Stomach (tissue), 9 donors: Measurements from ENCODE around the gene KMT2E. TPM values are rescaled to one million over a fixed set of nuclear protein-coding genes. Genes with fewer than 3 reads are reported as not detected.

ENCODE experiments used
- DNase-seq, 2 donors: peaks; one replicate each; pipeline versions ENCODE4 v3.0.0 to v3.0.0-alpha.2; 2013 to 2019
- H3K27ac ChIP-seq, 5 donors: fragments of 200-600 bp in 4 of 5; sonication (generic) in 4 of 5; one replicate each; pipeline ENCODE4 v1.5.1; 2013 to 2019; ENCODE audit warnings: mild to moderate bottlenecking in 1 of 5, moderate library complexity in 1 of 5
- H3K27me3 ChIP-seq, 3 donors: fragments of 200-600 bp; sonication (generic); one replicate each; pipeline ENCODE4 v1.5.1; 2017 to 2019; ENCODE audit warnings: mixed run types in 1 of 3
- H3K36me3 ChIP-seq, 4 donors: fragments of 200-600 bp; sonication (generic); 1 replicate in 3 of 4; 2 replicates in 1 of 4; pipeline ENCODE4 v1.5.1; 2016 to 2019
- H3K4me1 ChIP-seq, 4 donors: fragments of 200-600 bp; sonication (generic); one replicate each; pipeline ENCODE4 v1.5.1; 2016 to 2019
- H3K4me3 ChIP-seq, 4 donors: fragments of 200-600 bp; sonication (generic) in 3 of 4; one replicate each; pipeline ENCODE4 v1.5.1; 2016 to 2019; ENCODE audit warnings: mild to moderate bottlenecking in 1 of 4
- H3K9me3 ChIP-seq, 4 donors: fragments of 200-600 bp; sonication (generic); one replicate each; pipeline ENCODE4 v1.5.1; 2016 to 2019
- CTCF ChIP-seq, 7 experiments: fragments of 450-650 bp in 4 of 7; fragments of 200-600 bp in 3 of 7; sonication (generic) in 3 of 7; IDR thresholded peaks; one replicate each; pipeline ENCODE4 v1.5.1; 2016 to 2019; ENCODE audit warnings: antibody characterized with exemption in 7 of 7, control low read depth in 2 of 7, mild to moderate bottlenecking in 1 of 7
- EP300 ChIP-seq: sonication (generic); formaldehyde crosslinking; IDR thresholded peaks from one replicate; pipeline ENCODE4 v1.6.1; 2017; ENCODE audit warnings: antibody characterized with exemption
- POLR2A ChIP-seq, 4 donors: fragments of 450-650 bp; IDR thresholded peaks; one replicate each; pipeline ENCODE4 v1.6.1; 2016; ENCODE audit warnings: antibody characterized with exemption in 4 of 4, control low read depth in 2 of 4, mild to moderate bottlenecking in 1 of 4, moderate library complexity in 1 of 4
- POLR2AphosphoS5 ChIP-seq, 3 donors: sonication (generic); formaldehyde crosslinking; IDR thresholded peaks; one replicate each; pipeline ENCODE4 v1.6.1; 2016; ENCODE audit warnings: antibody characterized with exemption in 3 of 3
- WGBS, 5 donors: extraction: QIAGEN DNeasy Blood & Tissue Kit in 3 of 5; methylation state at CpG; one replicate each; pipeline versions ENCODE4 v1.1.5 to v1.1.7; 2013 to 2018; 5-methylcytosine and 5-hydroxymethylcytosine counted together
- intact Hi-C: fragments of 100-400 bp; cut with DNase I; formaldehyde crosslinking; loops from one replicate; pipeline ENCODE4 v1.15.1; 2023; ENCODE audit warnings: low total_unique reads
- polyA plus RNA-seq, 3 donors: library from polyadenylated mRNA; stranded (reverse); fragments of 200-250 nt; gene quantifications; one replicate each; pipeline ENCODE4 v1.2.3, GENCODE V29; 2013
- total RNA-seq, 5 donors: library from RNA; depleted of rRNA; stranded (reverse); fragments of >200 nt; gene quantifications; one replicate each; pipeline versions ENCODE4 v1.1.0 to v1.2.3, GENCODE V29; 2014 to 2016
- donor health status: healthy with polysubstance abuse.
- donor health status: Bipolar disorder and iron deficiency.
- donor health status: healthy.

The KMT2E gene
- total and polyA plus RNA-seq, 8 donors, result 9.4 to 330 (median 67.7) TPM

- Histone ChIP-seq H3K36me3 (peaks cover 10 to 79% (median 52%) of the 10 kb centered on the region in 4 donors), H3K27me3 (no peaks in the 10 kb centered on the region), H3K4me3 (no peak overlapping the region), H3K27ac (no peak overlapping the region), H3K4me1 (peaks cover 0 to 14% (median 5%) of the 10 kb centered on the region in 4 donors), H3K9me3 (no peaks in the 10 kb centered on the region)
- intact Hi-C loops, result no loop called here
- WGBS, 5 donors, result 87 to 93% (median 90%) methylated on average over 4 of the region's 4 CpGs
- no peak for DNase-seq
- no peak for TF ChIP-seq EP300
- TF ChIP-seq CTCF (IDR thresholded peaks at IDR 0.05), result no peak
- TF ChIP-seq POLR2A (IDR thresholded peaks at IDR 0.05), result no peak
- no peak for TF ChIP-seq POLR2AphosphoS5 (IDR thresholded peaks at IDR 0.05)
Observed at GRCh38 chr7:105137898-105138297, 123.9 kb downstream of the KMT2E start.

- Histone ChIP-seq H3K27ac (no peak overlapping the region), H3K4me1 (peaks cover 0 to 14% (median 3%) of the 10 kb centered on the region in 4 donors), H3K27me3 (no peaks in the 10 kb centered on the region), H3K36me3 (peaks cover 10 to 77% (median 55%) of the 10 kb centered on the region in 4 donors), H3K4me3 (no peak overlapping the region), H3K9me3 (no peaks in the 10 kb centered on the region)
- DNase-seq, result no peak
- intact Hi-C loops, result no loop called here
- TF ChIP-seq EP300, result no peak
- TF ChIP-seq CTCF (IDR thresholded peaks at IDR 0.05), result no peak
- TF ChIP-seq POLR2A (IDR thresholded peaks at IDR 0.05), result no peak
- TF ChIP-seq POLR2AphosphoS5 (IDR thresholded peaks at IDR 0.05), result no peak
Observed at GRCh38 chr7:105139381-105139780, 125.4 kb downstream of the KMT2E start.

- DNase-seq, result peak in 1 of 2 donors; percentile 68
- intact Hi-C loops, result no loop called here
- no peaks in the 10 kb centered on the region for H3K9me3 ChIP-seq
- WGBS, 5 donors, result 63 to 76% (median 72%) methylated on average over 6 of the region's 6 CpGs
- H3K27ac ChIP-seq, result no peak overlapping the region
- no peak for TF ChIP-seq CTCF (IDR thresholded peaks at IDR 0.05)
- no peak for TF ChIP-seq POLR2AphosphoS5 (IDR thresholded peaks at IDR 0.05)
- TF ChIP-seq EP300, result no peak
- no peak for TF ChIP-seq POLR2A (IDR thresholded peaks at IDR 0.05)
- peaks cover 10 to 90% (median 65%) of the 10 kb centered on the region in 4 donors for H3K36me3 ChIP-seq
- peaks cover 0 to 14% (median 4%) of the 10 kb centered on the region in 4 donors for H3K4me1 ChIP-seq
- H3K27me3 ChIP-seq, result no peaks in the 10 kb centered on the region
- no peak overlapping the region for H3K4me3 ChIP-seq
Observed at GRCh38 chr7:105141068-105141467, 127.1 kb downstream of the KMT2E start.

GRCh38 chr7:105149827-105150226, 135.8 kb downstream of the KMT2E start:
- TF ChIP-seq POLR2A (IDR thresholded peaks at IDR 0.05) (no peak), CTCF (IDR thresholded peaks at IDR 0.05) (no peak), EP300 (no peak), POLR2AphosphoS5 (IDR thresholded peaks at IDR 0.05) (no peak)
- H3K9me3 ChIP-seq, result no peaks in the 10 kb centered on the region
- intact Hi-C loops, result no loop called here
- no peak overlapping the region for H3K4me3 ChIP-seq
- peaks cover 0 to 16% (median 10%) of the 10 kb centered on the region in 4 donors for H3K36me3 ChIP-seq
- H3K27ac ChIP-seq, result no peak overlapping the region
- 76 to 83% (median 79%) methylated on average over 3 of the region's 3 CpGs for WGBS, 5 donors
- no peaks in the 10 kb centered on the region for H3K27me3 ChIP-seq
- peaks cover 0 to 10% (median 0%) of the 10 kb centered on the region in 4 donors for H3K4me1 ChIP-seq
- DNase-seq, result no peak
